Mesenchymal stem cell (in vitro differentiated cells and primary cell): ENCODE results near the gene INVS.

Experiments used
- DNase-seq: peaks from one replicate; pipeline ENCODE4 v3.0.0-alpha.2; 2013
- H2AFZ ChIP-seq: one replicate; pipeline ENCODE4 v1.6.1; 2013; ENCODE audit warnings: low read depth, mild to moderate bottlenecking, control low read depth, inconsistent platforms, low read length, moderate library complexity
- H2AK5ac ChIP-seq: 2 replicates; pipeline ENCODE4 v1.6.1; 2013; ENCODE audit warnings: low read length, moderate library complexity, mild to moderate bottlenecking, inconsistent platforms; ENCODE audit not compliant: severe bottlenecking
- H2BK120ac ChIP-seq: one replicate; pipeline ENCODE4 v1.6.1; 2013; ENCODE audit warnings: low read depth, mild to moderate bottlenecking, inconsistent platforms, low read length, moderate library complexity
- H2BK12ac ChIP-seq, 2 experiments: one replicate each; pipeline ENCODE4 v1.6.1; 2013; ENCODE audit warnings: inconsistent platforms in 2 of 2, low read length in 2 of 2, mild to moderate bottlenecking in 2 of 2, moderate library complexity in 2 of 2, control low read depth in 1 of 2
- H2BK15ac ChIP-seq: one replicate; pipeline ENCODE4 v1.6.1; 2013; ENCODE audit warnings: mild to moderate bottlenecking, low read depth, inconsistent platforms; ENCODE audit not compliant: poor library complexity, severe bottlenecking
- H2BK5ac ChIP-seq: 2 replicates; pipeline ENCODE4 v1.6.1; 2013; ENCODE audit warnings: low read depth, mild to moderate bottlenecking, low read length, control low read depth, inconsistent platforms; ENCODE audit not compliant: poor library complexity, severe bottlenecking
- H3K14ac ChIP-seq, 2 experiments: one replicate each; pipeline ENCODE4 v1.6.1; 2013; ENCODE audit warnings: inconsistent platforms in 2 of 2, low read length in 2 of 2, control low read depth in 1 of 2, mild to moderate bottlenecking in 1 of 2, moderate library complexity in 1 of 2
- H3K18ac ChIP-seq, 2 experiments: one replicate each; pipeline ENCODE4 v1.6.1; 2013; ENCODE audit warnings: inconsistent platforms in 2 of 2, low read length in 2 of 2, control low read depth in 1 of 2, low read depth in 1 of 2, mild to moderate bottlenecking in 1 of 2
- H3K23ac ChIP-seq, 2 experiments: one replicate each; pipeline ENCODE4 v1.6.1; 2013; ENCODE audit warnings: inconsistent platforms in 2 of 2, low read length in 2 of 2, mild to moderate bottlenecking in 2 of 2, moderate library complexity in 2 of 2, control low read depth in 1 of 2
- H3K27ac ChIP-seq: 2 replicates; pipeline ENCODE4 v1.5.1; 2013; ENCODE audit warnings: mild to moderate bottlenecking, moderate library complexity, low read length, control low read depth, inconsistent platforms; ENCODE audit not compliant: poor library complexity, severe bottlenecking
- H3K27me3 ChIP-seq, 2 experiments: 2 replicates each; pipeline versions ENCODE4 v1.6.1 to v1.7.0; 2013; ENCODE audit warnings: low read length in 2 of 2, mild to moderate bottlenecking in 2 of 2, moderate library complexity in 2 of 2, control low read depth in 1 of 2, inconsistent platforms in 1 of 2; ENCODE audit not compliant: control insufficient read depth in 1 of 2, insufficient read depth in 1 of 2
- H3K36me3 ChIP-seq, 2 experiments: 2 replicates each; pipeline versions ENCODE4 v1.6.1 to v1.7.0; 2013; ENCODE audit warnings: low read length in 2 of 2, control low read depth in 1 of 2, inconsistent platforms in 1 of 2, low read depth in 1 of 2, mild to moderate bottlenecking in 1 of 2; ENCODE audit not compliant: insufficient read depth in 2 of 2, control insufficient read depth in 1 of 2
- H3K4ac ChIP-seq, 2 experiments: one replicate each; pipeline ENCODE4 v1.6.1; 2013; ENCODE audit warnings: inconsistent platforms in 2 of 2, low read length in 2 of 2, mild to moderate bottlenecking in 2 of 2, moderate library complexity in 2 of 2, control low read depth in 1 of 2, low read depth in 1 of 2
- H3K4me1 ChIP-seq: 2 replicates; pipeline ENCODE4 v1.6.1; 2013; ENCODE audit warnings: low read depth, low read length, control low read depth; ENCODE audit not compliant: control insufficient read depth, insufficient read depth
- H3K4me2 ChIP-seq: 2 replicates; pipeline ENCODE4 v1.6.1; 2013; ENCODE audit warnings: low read length, mild to moderate bottlenecking, inconsistent platforms; ENCODE audit not compliant: poor library complexity, severe bottlenecking
- H3K4me3 ChIP-seq, 2 experiments: 2 replicates each; pipeline versions ENCODE4 v1.5.1 to v1.7.0; 2013; ENCODE audit warnings: low read length in 2 of 2, mild to moderate bottlenecking in 2 of 2, control low read depth in 1 of 2, low read depth in 1 of 2; ENCODE audit not compliant: insufficient read depth in 1 of 2
- H3K79me1 ChIP-seq: replicated peaks from 2 replicates; pipeline ENCODE4 v1.6.1; 2013; ENCODE audit warnings: mild to moderate bottlenecking, control low read depth, low read length, inconsistent platforms; ENCODE audit not compliant: poor library complexity, severe bottlenecking
- H3K9ac ChIP-seq: 2 replicates; pipeline ENCODE4 v1.7.0; 2013; ENCODE audit warnings: mild to moderate bottlenecking, low read length, moderate library complexity
- H3K9me3 ChIP-seq: 2 replicates; pipeline ENCODE4 v1.7.0; 2013; ENCODE audit warnings: mild to moderate bottlenecking, low read length; ENCODE audit not compliant: control insufficient read depth
- H4K8ac ChIP-seq: one replicate; pipeline ENCODE4 v1.6.1; 2013; ENCODE audit warnings: inconsistent platforms, mild to moderate bottlenecking, low read length, moderate library complexity
- H4K91ac ChIP-seq: one replicate; pipeline ENCODE4 v1.6.1; 2013; ENCODE audit warnings: mild to moderate bottlenecking, low read length, inconsistent platforms
- WGBS: methylation state at CpG from one replicate; pipeline ENCODE4 v1.1.7; 2013; ENCODE audit warnings: mixed read lengths; 5-methylcytosine and 5-hydroxymethylcytosine counted together

The INVS gene

GRCh38 chr9:100193078-100193477 is 94.0 kb downstream of the INVS start:
- Histone ChIP-seq H3K9me3 (peaks cover 35% of the 10 kb centered on the region), H3K4ac (no peak overlapping the region), H3K27ac (no peak overlapping the region), H4K8ac (no peak overlapping the region), H3K23ac (no peak overlapping the region), H2BK12ac (no peak overlapping the region), H3K36me3 (peaks cover 0 to 7% of the 10 kb centered on the region in 2 experiments), H2AK5ac (no peak overlapping the region), H2BK120ac (no peak overlapping the region), H3K4me3 (no peak overlapping the region), H3K4me2 (no peak overlapping the region), H3K79me1 (peaks cover 10% of the 10 kb centered on the region), H3K4me1 (no peaks in the 10 kb centered on the region), H3K14ac (no peak overlapping the region), H3K27me3 (no peaks in the 10 kb centered on the region), H2BK5ac (no peak overlapping the region), H2AFZ (no peak overlapping the region), H2BK15ac (no peak overlapping the region), H3K18ac (no peak overlapping the region), H3K9ac (no peak overlapping the region), H4K91ac (no peak overlapping the region)
- 100% methylated on average over 1 of the region's 3 CpGs for WGBS
- no peak for DNase-seq

DNA sequence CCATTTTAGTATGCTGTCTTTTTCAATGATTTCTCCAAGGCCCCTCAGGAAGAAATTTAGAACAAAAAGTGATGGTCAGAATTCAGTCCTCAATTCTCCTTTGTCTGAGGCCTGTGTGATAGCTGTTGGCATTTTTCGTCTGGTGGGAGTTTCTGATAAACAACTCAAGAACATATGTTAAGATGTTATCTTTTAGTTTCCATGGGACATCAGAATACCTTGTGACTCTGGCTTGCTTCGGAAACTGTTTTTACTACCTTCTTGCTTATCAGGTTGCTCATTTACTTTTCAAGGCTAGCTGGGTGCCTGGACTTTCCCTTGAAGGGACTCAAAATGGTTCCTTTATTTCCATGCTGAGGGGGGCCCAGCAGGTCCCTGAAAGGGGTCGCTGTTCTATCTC is 97.2 kb downstream of the INVS start:
- peaks cover 9% of the 10 kb centered on the region for H3K79me1 ChIP-seq
- no peaks in the 10 kb centered on the region for H3K27me3 ChIP-seq
- H4K8ac ChIP-seq = no peak overlapping the region

DNA sequence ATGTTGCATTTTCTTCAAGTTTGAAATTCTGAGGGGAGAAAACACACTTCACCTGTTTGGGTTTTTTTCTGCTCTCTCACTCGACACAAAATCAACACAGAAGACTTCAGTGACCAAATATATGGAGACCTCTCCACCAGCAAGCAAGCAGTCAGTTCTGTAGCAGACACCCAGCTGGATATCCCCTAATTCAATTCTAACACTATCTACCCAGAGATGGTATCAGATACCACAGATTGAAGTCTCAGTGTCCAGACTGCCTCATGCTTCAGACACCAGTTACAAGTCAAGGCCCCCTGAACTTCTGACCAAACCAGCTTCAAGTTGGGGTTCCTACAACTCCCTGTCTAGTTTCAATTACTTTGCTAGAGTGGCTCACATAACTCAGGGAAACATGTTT is 97.8 kb downstream of the INVS start:
- no peak overlapping the region for H2BK12ac ChIP-seq
- no peak overlapping the region for H3K4ac ChIP-seq
- H3K27me3 ChIP-seq = no peaks in the 10 kb centered on the region
- no peak overlapping the region for H2BK5ac ChIP-seq
- no peak overlapping the region for H3K4me3 ChIP-seq
- no peaks in the 10 kb centered on the region for H3K4me1 ChIP-seq
- no peak overlapping the region for H3K9ac ChIP-seq
- H3K18ac ChIP-seq = no peak overlapping the region
- H2AFZ ChIP-seq = no peak overlapping the region
- no peak overlapping the region for H3K27ac ChIP-seq
- no peak for DNase-seq
- H2BK15ac ChIP-seq = no peak overlapping the region
- H2BK120ac ChIP-seq = no peak overlapping the region
- H2AK5ac ChIP-seq = no peak overlapping the region
- no peak overlapping the region for H3K23ac ChIP-seq
- no peak overlapping the region for H3K14ac ChIP-seq
- 69% methylated on average over 1 of the region's 1 CpG for WGBS
- peaks cover 4% of the 10 kb centered on the region for H3K9me3 ChIP-seq
- no peak overlapping the region for H3K4me2 ChIP-seq
- H4K91ac ChIP-seq = no peak overlapping the region
- H3K36me3 ChIP-seq = peaks cover 0 to 7% of the 10 kb centered on the region in 2 experiments
- H3K79me1 ChIP-seq = peaks cover 9% of the 10 kb centered on the region
- no peak overlapping the region for H4K8ac ChIP-seq

More for the DNA sequence above, 97.2 kb downstream of the INVS start:
- no peak overlapping the region for H2AFZ ChIP-seq
- no peak overlapping the region for H3K27ac ChIP-seq
- no peaks in the 10 kb centered on the region for H3K4me1 ChIP-seq
- no peak overlapping the region for H3K4me2 ChIP-seq
- H3K18ac ChIP-seq = no peak overlapping the region
- no peak overlapping the region for H2BK120ac ChIP-seq
- no peak overlapping the region for H2BK5ac ChIP-seq
- no peak for DNase-seq
- H2BK12ac ChIP-seq = no peak overlapping the region
- no peak overlapping the region for H3K23ac ChIP-seq
- peaks cover 0 to 7% of the 10 kb centered on the region in 2 experiments for H3K36me3 ChIP-seq
- H3K14ac ChIP-seq = no peak overlapping the region
- no peak overlapping the region for H2BK15ac ChIP-seq
- H3K9me3 ChIP-seq = peaks cover 10% of the 10 kb centered on the region
- H4K91ac ChIP-seq = no peak overlapping the region
- H3K9ac ChIP-seq = no peak overlapping the region
- H3K4ac ChIP-seq = no peak overlapping the region
- H2AK5ac ChIP-seq = no peak overlapping the region
- 63% methylated on average over 2 of the region's 3 CpGs for WGBS
- H3K4me3 ChIP-seq = no peak overlapping the region

- Histone ChIP-seq H2BK15ac (no peak overlapping the region), H3K27me3 (no peaks in the 10 kb centered on the region), H3K23ac (no peak overlapping the region), H2AK5ac (no peak overlapping the region), H2BK12ac (no peak overlapping the region), H4K8ac (no peak overlapping the region), H3K14ac (no peak overlapping the region), H3K4me2 (no peak overlapping the region), H2BK5ac (no peak overlapping the region), H3K18ac (no peak overlapping the region), H2BK120ac (no peak overlapping the region), H3K4ac (no peak overlapping the region), H2AFZ (no peak overlapping the region), H3K4me3 (no peak overlapping the region), H3K9me3 (no peaks in the 10 kb centered on the region), H3K36me3 (peaks cover 0 to 7% of the 10 kb centered on the region in 2 experiments), H3K4me1 (no peaks in the 10 kb centered on the region), H3K9ac (no peak overlapping the region), H3K27ac (no peak overlapping the region), H3K79me1 (peaks cover 6% of the 10 kb centered on the region), H4K91ac (no peak overlapping the region)
- DNase-seq = no peak
Observed at GRCh38 chr9:100197553-100197952, 98.5 kb downstream of the INVS start.
